Spleen (tissue), 7 donors: ENCODE measurements around the gene STON2.
"Not testable (repeated sequence)": the region's sequence is repeated elsewhere in the genome, so short reads cannot be mapped to it uniquely, and the experiment has no call there.

Experiments
- CTCF ChIP-seq, 11 experiments: fragments of 200-600 bp in 7 of 11; fragments of 450-650 bp in 4 of 11; sonication (generic) in 4 of 11; IDR thresholded peaks in 8 of 11; conservative IDR thresholded peaks in 3 of 11; 1 replicate in 7 of 11; 2 replicates in 4 of 11; pipeline versions ENCODE4 v1.4.0 to v1.8.0; 2016 to 2021; ENCODE audit warnings: antibody characterized with exemption in 11 of 11, inconsistent platforms in 4 of 11, mild to moderate bottlenecking in 1 of 11
- POLR2A ChIP-seq, 3 donors: fragments of 450-650 bp; IDR thresholded peaks; one replicate each; pipeline ENCODE4 v1.5.1; 2017; ENCODE audit warnings: antibody characterized with exemption in 3 of 3, mild to moderate bottlenecking in 1 of 3
- POLR2AphosphoS5 ChIP-seq, 3 donors: sonication (generic); formaldehyde crosslinking; IDR thresholded peaks; one replicate each; pipeline ENCODE4 v1.5.1; 2017; ENCODE audit warnings: antibody characterized with exemption in 3 of 3
- donor health status: DM: no; HTN: no; CAD: no; lungs with moderate emphysema.
- donor health status: DM: no; HTN: no; CAD: no.
- donor health status: DM: no; HTN: no; CAD: no.

GRCh38 chr14:81380009-81380408 is 20.1 kb downstream of the STON2 start:
- not testable (repeated sequence) for TF ChIP-seq POLR2AphosphoS5 (IDR thresholded peaks at IDR 0.05); CTCF (IDR thresholded peaks at IDR 0.05 in 8 of 11, conservative IDR thresholded peaks at IDR 0.05 in 3 of 11); POLR2A (IDR thresholded peaks at IDR 0.05)
